IMR-90 (cell line): Measurements from ENCODE around the gene SLCO6A1. TPM values are rescaled to one million over a fixed set of nuclear protein-coding genes. Genes with fewer than 3 reads are reported as not detected.

Experiments
- ATAC-seq: fragments of 200-7000 bp; cut with Tn5 transposase; 2 replicates; pipeline ENCODE4 v1.9.1; 2020; ENCODE audit warnings: low read depth, mild to moderate bottlenecking, moderate library complexity
- BruUV-seq: library from RNA; stranded (reverse); fragments of 400-500 nt; replicated peaks from 2 replicates; lab custom pipeline; 2021; lab: Mats Ljungman, UMichigan
- CTCF ChIA-PET: fragments of 300-600 bp; formaldehyde crosslinking; extraction: SDS; loops from one replicate; lab custom pipeline; 2021; ENCODE audit warnings: antibody characterized with exemption; lab: Yijun Ruan, JAX
- POLR2A ChIA-PET: fragments of 300-600 bp; sonication (Branson Sonifier 250); formaldehyde crosslinking; loops from one replicate; lab custom pipeline; 2022; ENCODE audit warnings: antibody characterized with exemption; ENCODE audit not compliant: unreplicated experiment; lab: Charles Lee
- DNase-seq: peaks from one replicate; pipeline ENCODE4 v3.0.0; 2013
- H2AFZ ChIP-seq: replicated peaks from 2 replicates; pipeline ENCODE3; 2013; ENCODE audit warnings: low read length, mild to moderate bottlenecking; ENCODE audit not compliant: poor library complexity
- H2AK5ac ChIP-seq: 2 replicates; pipeline ENCODE4 v1.6.1; 2013; ENCODE audit warnings: low read depth, low read length, inconsistent platforms
- H2AK9ac ChIP-seq: replicated peaks from 2 replicates; pipeline ENCODE3; 2013; ENCODE audit warnings: mild to moderate bottlenecking, low read depth, low read length, moderate library complexity; ENCODE audit not compliant: poor library complexity
- H2BK120ac ChIP-seq: 2 replicates; pipeline ENCODE4 v1.6.1; 2013; ENCODE audit warnings: low read depth, low read length, inconsistent platforms
- H2BK15ac ChIP-seq: 3 replicates; pipeline ENCODE4 v1.6.1; 2013; ENCODE audit warnings: low read depth, low read length, inconsistent platforms
- H2BK20ac ChIP-seq: 2 replicates; pipeline ENCODE4 v1.6.1; 2013; ENCODE audit warnings: low read depth, mild to moderate bottlenecking, inconsistent platforms, low read length, moderate library complexity
- H2BK5ac ChIP-seq: 2 replicates; pipeline ENCODE4 v1.6.1; 2013; ENCODE audit warnings: mild to moderate bottlenecking, low read depth, low read length, inconsistent platforms; ENCODE audit not compliant: poor library complexity, severe bottlenecking
- H3K14ac ChIP-seq: replicated peaks from 2 replicates; pipeline ENCODE4 v1.6.1; 2013; ENCODE audit warnings: low read depth, low read length, inconsistent platforms
- H3K18ac ChIP-seq: 2 replicates; pipeline ENCODE4 v1.6.1; 2013; ENCODE audit warnings: low read depth, low read length, control low read depth
- H3K23ac ChIP-seq: 2 replicates; pipeline ENCODE4 v1.6.1; 2013; ENCODE audit warnings: low read depth, low read length, inconsistent platforms
- H3K27ac ChIP-seq: 2 replicates; pipeline ENCODE4 v1.5.1; 2013; ENCODE audit warnings: mild to moderate bottlenecking, control low read depth, low read length; ENCODE audit not compliant: insufficient read depth
- H3K27me3 ChIP-seq: 2 replicates; pipeline ENCODE4 v1.6.1; 2013; ENCODE audit warnings: low read length; ENCODE audit not compliant: control insufficient read depth, insufficient read depth
- H3K36me3 ChIP-seq: 2 replicates; pipeline ENCODE4 v1.6.1; 2013; ENCODE audit warnings: low read length, mixed read lengths; ENCODE audit not compliant: control insufficient read depth, insufficient read depth
- H3K4ac ChIP-seq: 2 replicates; pipeline ENCODE4 v1.6.1; 2013; ENCODE audit warnings: low read depth, low read length, inconsistent platforms
- H3K4me1 ChIP-seq: 2 replicates; pipeline ENCODE4 v1.6.1; 2013; ENCODE audit warnings: low read length, mixed read lengths; ENCODE audit not compliant: control insufficient read depth, insufficient read depth
- H3K4me2 ChIP-seq: 2 replicates; pipeline ENCODE4 v1.6.1; 2013; ENCODE audit warnings: low read depth, mild to moderate bottlenecking, control low read depth, low read length, moderate library complexity
- H3K4me3 ChIP-seq: 2 replicates; pipeline ENCODE4 v1.5.1; 2013; ENCODE audit warnings: low read depth, mild to moderate bottlenecking, control low read depth, low read length, moderate library complexity; ENCODE audit not compliant: insufficient read depth
- H3K56ac ChIP-seq: 2 replicates; pipeline ENCODE4 v1.6.1; 2013; ENCODE audit warnings: low read length, inconsistent platforms; ENCODE audit not compliant: insufficient read depth; ENCODE audit errors: extremely low read depth
- H3K79me1 ChIP-seq, 2 experiments: 2 replicates each; pipeline ENCODE4 v1.6.1; 2013; ENCODE audit warnings: low read length in 2 of 2, inconsistent platforms in 1 of 2, low read depth in 1 of 2
- H3K9ac ChIP-seq: 2 replicates; pipeline ENCODE4 v1.6.1; 2013; ENCODE audit warnings: low read depth, low read length, control low read depth
- H3K9me1 ChIP-seq: 2 replicates; pipeline ENCODE4 v1.6.1; 2013; ENCODE audit warnings: low read length, inconsistent platforms; ENCODE audit not compliant: insufficient read depth
- H3K9me3 ChIP-seq: 2 replicates; pipeline ENCODE4 v1.6.1; 2013; ENCODE audit warnings: low read length; ENCODE audit not compliant: control insufficient read depth, insufficient read depth
- H4K20me1 ChIP-seq: 2 replicates; pipeline ENCODE4 v1.6.1; 2013; ENCODE audit warnings: low read length, inconsistent platforms; ENCODE audit not compliant: insufficient read depth
- H4K5ac ChIP-seq: 2 replicates; pipeline ENCODE4 v1.6.1; 2013; ENCODE audit warnings: mild to moderate bottlenecking, low read depth, low read length, control low read depth
- H4K8ac ChIP-seq, 2 experiments: 2 replicates each; pipeline ENCODE4 v1.6.1; 2013; ENCODE audit warnings: low read depth in 2 of 2, low read length in 2 of 2, control low read depth in 1 of 2, inconsistent platforms in 1 of 2
- H4K91ac ChIP-seq: 2 replicates; pipeline ENCODE4 v1.6.1; 2013; ENCODE audit warnings: low read depth, low read length, inconsistent platforms; ENCODE audit not compliant: insufficient read depth
- MAFK ChIP-seq: IDR thresholded peaks from 2 replicates; pipeline ENCODE4 v1.6.1; 2012; ENCODE audit warnings: low read depth, low read length, improper control_type of control experiment
- MXI1 ChIP-seq: IDR thresholded peaks from 2 replicates; pipeline ENCODE4 v1.6.1; 2012; ENCODE audit warnings: low read depth, mild to moderate bottlenecking, low read length, moderate library complexity, borderline replicate concordance
- WGBS, 2 experiments: methylation state at CpG; one replicate each; pipeline versions ENCODE4 v1.1.5 to v1.1.7; 2013; ENCODE audit warnings: missing lambda C conversion rate in 2 of 2; ENCODE audit not compliant: insufficient read length in 1 of 2; ENCODE audit errors: extremely low coverage in 2 of 2; 5-methylcytosine and 5-hydroxymethylcytosine counted together
- dilution Hi-C: fragments of 300-500 bp; cut with HindIII; formaldehyde crosslinking; loops from one replicate; pipeline ENCODE4 v1.14.3; 2018; ENCODE audit warnings: low sequenced_read_pairs; ENCODE audit not compliant: unreplicated experiment
- in situ Hi-C: fragments of 300-500 bp; cut with MboI; formaldehyde crosslinking; loops from 3 replicates; pipeline ENCODE4 v1.14.3; 2019; ENCODE audit warnings: low sequenced_read_pairs, inconsistent platforms, mixed read lengths
- intact Hi-C: fragments of 100-400 bp; cut with micrococcal nuclease; formaldehyde crosslinking; loops from 2 replicates; pipeline ENCODE4 v1.10.0; 2022
- polyA plus RNA-seq, 3 experiments: library from polyadenylated mRNA; depleted of rRNA; stranded (reverse); fragments of >200 nt; gene quantifications; 2 replicates each; pipeline ENCODE4 v1.2.3, GENCODE V29; 2012; ENCODE audit warnings: low replicate concordance in 1 of 3
- total RNA-seq: library from RNA; depleted of rRNA; stranded (reverse); fragments of >200 nt; gene quantifications from 2 replicates; pipeline ENCODE4 v1.2.3, GENCODE V29; 2012

Gene SLCO6A1
- total and polyA plus RNA-seq, 2 of the 4 experiments (the other 2 are of a cell fraction): not detected

- Histone ChIP-seq H3K4me3 (no peak overlapping the region), H2AFZ (no peak overlapping the region), H3K79me1 (no peaks in the 10 kb centered on the region), H3K4me2 (no peak overlapping the region), H2BK20ac (no peak overlapping the region), H3K56ac (no peak overlapping the region), H4K5ac (no peak overlapping the region), H3K18ac (no peak overlapping the region), H2BK15ac (no peak overlapping the region), H3K9ac (no peak overlapping the region), H4K91ac (no peak overlapping the region), H4K8ac (no peak overlapping the region), H2AK9ac (no peak overlapping the region), H2BK5ac (no peak overlapping the region), H4K20me1 (no peaks in the 10 kb centered on the region), H3K4ac (no peak overlapping the region), H3K27ac (no peak overlapping the region), H3K27me3 (no peaks in the 10 kb centered on the region), H3K9me1 (no peaks in the 10 kb centered on the region), H3K23ac (no peak overlapping the region), H3K9me3 (no peaks in the 10 kb centered on the region), H3K36me3 (no peaks in the 10 kb centered on the region), H2BK120ac (no peak overlapping the region), H2AK5ac (no peak overlapping the region), H3K14ac (no peak overlapping the region), H3K4me1 (no peaks in the 10 kb centered on the region)
- in situ Hi-C loops (no loop called here), intact Hi-C loops (no loop called here), dilution Hi-C loops (no loop called here)
- ATAC-seq (no peak), DNase-seq (no peak)
- no CpG with 5 or more reads among the region's 3 CpGs for WGBS, 2 experiments
- ChIA-PET CTCF (no interaction called here), POLR2A (no interaction called here)
- TF ChIP-seq MXI1: no peak
- TF ChIP-seq MAFK: peak; percentile 73
- no TSS peak for BruUV-seq
These were observed 24.9 kb upstream of the SLCO6A1 start for GRCh38 chr5:102523541-102524175.
